Loucy (cell line): ENCODE data around the gene MAPK1IP1L.

Experiments used
- EZH2phosphoT487 ChIP-seq: fragments of 200-600 bp; IDR thresholded peaks from 2 replicates; pipeline ENCODE4 v1.6.1; 2018; ENCODE audit warnings: antibody characterized with exemption, mild to moderate bottlenecking, moderate library complexity, borderline replicate concordance
- TF ChIP-seq, protein P1 (sequence below): fragments of 200-600 bp; sonication (generic); conservative IDR thresholded peaks from 2 replicates; pipeline ENCODE4 v1.5.1; 2014; ENCODE audit warnings: mild to moderate bottlenecking, antibody characterized with exemption, low read length

DNA sequence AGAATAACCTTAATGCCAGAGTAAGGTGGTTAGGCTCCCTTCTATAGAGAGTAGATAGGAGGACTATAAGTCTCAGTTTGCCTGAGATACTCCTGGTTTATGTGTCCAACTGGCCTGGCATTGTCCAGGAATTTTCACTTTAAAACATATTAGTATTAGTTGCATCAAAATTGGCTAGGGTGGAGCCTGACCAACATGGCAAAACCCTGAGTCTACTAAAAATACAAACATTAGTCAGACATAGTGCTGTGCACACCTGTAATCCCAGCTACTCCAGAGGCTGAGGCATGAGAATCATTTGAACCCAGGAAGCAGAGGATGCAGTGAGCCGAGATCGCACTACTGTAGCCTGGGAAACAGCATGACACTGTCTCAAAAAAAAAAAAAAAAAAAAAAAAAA is 36.4 kb upstream of the MAPK1IP1L start:
- TF ChIP-seq, protein P1, sequence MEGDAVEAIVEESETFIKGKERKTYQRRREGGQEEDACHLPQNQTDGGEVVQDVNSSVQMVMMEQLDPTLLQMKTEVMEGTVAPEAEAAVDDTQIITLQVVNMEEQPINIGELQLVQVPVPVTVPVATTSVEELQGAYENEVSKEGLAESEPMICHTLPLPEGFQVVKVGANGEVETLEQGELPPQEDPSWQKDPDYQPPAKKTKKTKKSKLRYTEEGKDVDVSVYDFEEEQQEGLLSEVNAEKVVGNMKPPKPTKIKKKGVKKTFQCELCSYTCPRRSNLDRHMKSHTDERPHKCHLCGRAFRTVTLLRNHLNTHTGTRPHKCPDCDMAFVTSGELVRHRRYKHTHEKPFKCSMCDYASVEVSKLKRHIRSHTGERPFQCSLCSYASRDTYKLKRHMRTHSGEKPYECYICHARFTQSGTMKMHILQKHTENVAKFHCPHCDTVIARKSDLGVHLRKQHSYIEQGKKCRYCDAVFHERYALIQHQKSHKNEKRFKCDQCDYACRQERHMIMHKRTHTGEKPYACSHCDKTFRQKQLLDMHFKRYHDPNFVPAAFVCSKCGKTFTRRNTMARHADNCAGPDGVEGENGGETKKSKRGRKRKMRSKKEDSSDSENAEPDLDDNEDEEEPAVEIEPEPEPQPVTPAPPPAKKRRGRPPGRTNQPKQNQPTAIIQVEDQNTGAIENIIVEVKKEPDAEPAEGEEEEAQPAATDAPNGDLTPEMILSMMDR, result no peak
- no peak for TF ChIP-seq EZH2phosphoT487
